ENCODE data around the gene TENT4A. TPM values are rescaled to one million over a fixed set of nuclear protein-coding genes. Genes with fewer than 3 reads are reported as not detected.

Gene TENT4A
- total RNA-seq, 2 donors from 2014 or later: 25.5 to 32.7 TPM

DNA sequence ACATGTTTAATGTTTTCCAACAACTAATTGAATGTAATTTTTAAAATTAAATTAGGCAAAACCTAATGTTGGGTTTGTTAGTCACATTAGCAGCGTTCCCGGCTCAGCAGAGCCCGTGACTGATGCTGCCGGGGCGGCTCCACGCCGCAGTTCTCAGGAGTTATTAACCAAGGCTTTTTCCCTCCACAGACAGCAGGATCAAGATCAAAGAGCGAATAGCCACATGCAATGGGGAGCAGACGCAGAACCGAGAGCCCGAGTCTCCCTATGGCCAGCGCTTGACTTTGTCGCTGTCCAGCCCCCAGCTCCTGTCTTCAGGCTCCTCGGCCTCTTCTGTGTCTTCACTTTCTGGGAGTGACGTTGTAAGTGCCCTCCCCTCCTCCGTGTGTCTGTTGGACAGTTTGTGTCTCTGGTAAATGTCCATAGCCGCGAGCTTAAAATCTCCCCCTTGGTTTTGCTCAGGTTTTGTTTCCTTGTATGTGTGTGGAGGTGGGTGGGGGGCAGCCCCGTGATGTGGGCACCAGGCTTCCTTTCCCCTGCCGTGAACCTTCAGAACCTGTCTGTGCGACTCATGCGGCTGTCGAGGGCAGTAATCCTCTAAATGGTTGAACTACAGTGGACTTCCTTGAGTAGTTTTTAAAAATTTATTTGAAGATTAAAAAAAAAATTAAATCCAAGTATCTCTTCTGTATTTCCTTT, 37.1 kb downstream of the TENT4A start:
- Histone ChIP-seq H3K9ac (ENCODE audit: extremely low read depth, low read length, poor library complexity, severe bottlenecking) (no peak overlapping the region), H3K4me3 (ENCODE audit: low read length) (no peak overlapping the region), H3K4me1 (ENCODE audit: control insufficient read depth, insufficient read depth, low read length) (no peaks in the 10 kb centered on the region), H3K9me3 (ENCODE audit: control insufficient read depth, low read length) (no peaks in the 10 kb centered on the region), H3K27me3 (ENCODE audit: control insufficient read depth, insufficient read depth, low read length, poor library complexity, severe bottlenecking) (no peaks in the 10 kb centered on the region), H3K27ac (ENCODE audit: low read depth, low read length) (no peak overlapping the region), H3K36me3 (ENCODE audit: control insufficient read depth, insufficient read depth, low read length) (peaks cover 85% of the 10 kb centered on the region)
- H3K27ac Mint-ChIP-seq: no peak overlapping the region
- peaks cover 66% of the 10 kb centered on the region for H3K36me3 Mint-ChIP-seq (ENCODE audit: low read depth)
- no peak overlapping the region for H3K4me3 Mint-ChIP-seq
- TF ChIP-seq, protein P1, sequence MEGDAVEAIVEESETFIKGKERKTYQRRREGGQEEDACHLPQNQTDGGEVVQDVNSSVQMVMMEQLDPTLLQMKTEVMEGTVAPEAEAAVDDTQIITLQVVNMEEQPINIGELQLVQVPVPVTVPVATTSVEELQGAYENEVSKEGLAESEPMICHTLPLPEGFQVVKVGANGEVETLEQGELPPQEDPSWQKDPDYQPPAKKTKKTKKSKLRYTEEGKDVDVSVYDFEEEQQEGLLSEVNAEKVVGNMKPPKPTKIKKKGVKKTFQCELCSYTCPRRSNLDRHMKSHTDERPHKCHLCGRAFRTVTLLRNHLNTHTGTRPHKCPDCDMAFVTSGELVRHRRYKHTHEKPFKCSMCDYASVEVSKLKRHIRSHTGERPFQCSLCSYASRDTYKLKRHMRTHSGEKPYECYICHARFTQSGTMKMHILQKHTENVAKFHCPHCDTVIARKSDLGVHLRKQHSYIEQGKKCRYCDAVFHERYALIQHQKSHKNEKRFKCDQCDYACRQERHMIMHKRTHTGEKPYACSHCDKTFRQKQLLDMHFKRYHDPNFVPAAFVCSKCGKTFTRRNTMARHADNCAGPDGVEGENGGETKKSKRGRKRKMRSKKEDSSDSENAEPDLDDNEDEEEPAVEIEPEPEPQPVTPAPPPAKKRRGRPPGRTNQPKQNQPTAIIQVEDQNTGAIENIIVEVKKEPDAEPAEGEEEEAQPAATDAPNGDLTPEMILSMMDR (conservative IDR thresholded peaks at IDR 0.05): no peak
- WGBS, 2 experiments (ENCODE audit: insufficient coverage in 1 of 2, insufficient read length in 1 of 2): 95 to 99% methylated on average over 15 to 23 of the region's 23 CpGs
- H3K27me3 Mint-ChIP-seq (ENCODE audit: insufficient read depth): no peaks in the 10 kb centered on the region
- no peak for DNase-seq
- H3K9me3 Mint-ChIP-seq: no peaks in the 10 kb centered on the region
- H3K4me1 Mint-ChIP-seq: no peaks in the 10 kb centered on the region

DNA sequence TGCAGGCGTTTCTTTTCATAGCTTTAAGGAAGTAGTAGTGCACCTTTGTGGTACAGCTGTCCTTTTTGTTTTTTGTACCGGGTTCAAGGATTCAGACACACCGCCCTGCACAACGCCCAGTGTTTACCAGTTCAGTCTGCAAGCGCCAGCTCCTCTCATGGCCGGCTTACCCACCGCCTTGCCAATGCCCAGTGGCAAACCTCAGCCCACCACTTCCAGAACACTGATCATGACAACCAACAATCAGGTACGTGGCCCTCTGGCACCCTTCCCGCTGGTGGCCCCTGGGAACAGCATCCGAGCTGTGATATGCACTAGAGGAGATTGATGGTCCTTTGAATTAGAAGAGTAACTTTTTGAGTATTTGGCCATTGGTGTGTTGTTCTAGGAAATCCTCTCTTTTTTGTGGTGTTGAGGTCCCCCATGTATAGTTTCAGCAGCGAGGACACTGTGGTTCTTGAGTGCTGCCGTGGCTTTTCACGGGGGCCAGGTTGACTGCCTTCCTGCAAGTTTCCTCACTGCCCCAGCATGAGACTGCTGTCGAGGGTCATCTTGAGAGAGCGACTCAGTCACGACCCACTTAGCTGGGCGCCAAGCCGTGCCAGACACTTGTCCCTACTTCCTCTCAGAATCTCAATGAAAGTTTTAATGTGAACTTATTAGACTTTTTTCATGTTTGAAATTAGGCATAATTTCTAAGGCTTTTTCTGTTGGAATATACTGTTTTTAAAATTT, 37.9 kb downstream of the TENT4A start:
- H3K4me1 ChIP-seq (ENCODE audit: control insufficient read depth, insufficient read depth, low read length): no peaks in the 10 kb centered on the region
- 95 to 98% methylated on average over 6 to 18 of the region's 18 CpGs for WGBS, 2 experiments (ENCODE audit: insufficient coverage in 1 of 2, insufficient read length in 1 of 2)
- no peak overlapping the region for H3K27ac ChIP-seq (ENCODE audit: low read depth, low read length)
- H3K4me3 ChIP-seq (ENCODE audit: low read length): no peak overlapping the region
- Mint-ChIP-seq H3K36me3 (ENCODE audit: low read depth) (peaks cover 70% of the 10 kb centered on the region), H3K27ac (no peak overlapping the region), H3K9me3 (no peaks in the 10 kb centered on the region), H3K4me1 (no peaks in the 10 kb centered on the region), H3K27me3 (ENCODE audit: insufficient read depth) (no peaks in the 10 kb centered on the region), H3K4me3 (no peak overlapping the region)
- H3K27me3 ChIP-seq (ENCODE audit: control insufficient read depth, insufficient read depth, low read length, poor library complexity, severe bottlenecking): no peaks in the 10 kb centered on the region
- DNase-seq: no peak
- H3K9ac ChIP-seq (ENCODE audit: extremely low read depth, low read length, poor library complexity, severe bottlenecking): no peak overlapping the region
- TF ChIP-seq, protein P1 (conservative IDR thresholded peaks at IDR 0.05): no peak
- H3K9me3 ChIP-seq (ENCODE audit: control insufficient read depth, low read length): no peaks in the 10 kb centered on the region
- peaks cover 86% of the 10 kb centered on the region for H3K36me3 ChIP-seq (ENCODE audit: control insufficient read depth, insufficient read depth, low read length)

DNA sequence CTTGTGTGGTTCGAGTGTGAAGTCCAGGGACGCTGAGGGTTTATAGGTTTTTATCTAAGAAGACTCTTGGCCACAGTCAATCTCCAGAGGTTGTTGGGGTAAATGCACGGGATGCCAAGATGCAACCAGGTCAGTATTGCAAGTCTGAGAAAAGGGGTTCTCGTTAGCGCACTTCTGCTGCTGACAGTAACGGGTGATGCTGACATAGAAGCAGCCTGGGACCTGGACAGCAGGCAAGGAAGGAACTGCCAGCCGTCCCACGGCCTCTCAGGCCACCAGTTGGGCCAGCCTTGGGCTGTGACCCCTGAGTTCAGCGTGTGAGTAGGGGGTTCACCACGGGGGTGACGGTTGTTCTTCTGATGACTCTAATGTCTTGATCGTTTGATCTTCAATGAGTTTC, 39.0 kb downstream of the TENT4A start:
- H3K36me3 ChIP-seq (ENCODE audit: control insufficient read depth, insufficient read depth, low read length): peaks cover 84% of the 10 kb centered on the region
- no peak overlapping the region for H3K4me3 ChIP-seq (ENCODE audit: low read length)
- Mint-ChIP-seq H3K36me3 (ENCODE audit: low read depth) (peaks cover 79% of the 10 kb centered on the region), H3K4me3 (no peak overlapping the region), H3K4me1 (no peaks in the 10 kb centered on the region), H3K27ac (no peak overlapping the region), H3K27me3 (ENCODE audit: insufficient read depth) (no peaks in the 10 kb centered on the region), H3K9me3 (no peaks in the 10 kb centered on the region)
- H3K9me3 ChIP-seq (ENCODE audit: control insufficient read depth, low read length): no peaks in the 10 kb centered on the region
- no peaks in the 10 kb centered on the region for H3K27me3 ChIP-seq (ENCODE audit: control insufficient read depth, insufficient read depth, low read length, poor library complexity, severe bottlenecking)
- H3K9ac ChIP-seq (ENCODE audit: extremely low read depth, low read length, poor library complexity, severe bottlenecking): no peak overlapping the region
- H3K27ac ChIP-seq (ENCODE audit: low read depth, low read length): no peak overlapping the region
- DNase-seq: no peak
- WGBS, 2 experiments (ENCODE audit: insufficient coverage in 1 of 2, insufficient read length in 1 of 2): 97 to 98% methylated on average over 12 of the region's 12 CpGs
- no peaks in the 10 kb centered on the region for H3K4me1 ChIP-seq (ENCODE audit: control insufficient read depth, insufficient read depth, low read length)
- TF ChIP-seq, protein P1 (conservative IDR thresholded peaks at IDR 0.05): no peak
